Osteocyte (in vitro differentiated cells): ENCODE measurements around the gene NAT16. TPM values are rescaled to one million over a fixed set of nuclear protein-coding genes. Genes with fewer than 3 reads are reported as not detected.

Experiments used
- DNase-seq: peaks from one replicate; pipeline ENCODE4 v3.0.0; 2021; ENCODE audit warnings: mixed read lengths; ENCODE audit not compliant: unreplicated experiment; ENCODE audit errors: extremely low spot score
- H3K27ac Mint-ChIP-seq: one replicate; pipeline ENCODE4 v1.8.0; 2021; ENCODE audit warnings: mild to moderate bottlenecking, mixed read lengths; ENCODE audit not compliant: unreplicated experiment
- H3K27me3 Mint-ChIP-seq: one replicate; pipeline ENCODE4 v1.8.0; 2021; ENCODE audit warnings: mixed read lengths; ENCODE audit not compliant: unreplicated experiment
- H3K36me3 Mint-ChIP-seq: one replicate; pipeline ENCODE4 v1.8.0; 2021; ENCODE audit warnings: mixed read lengths; ENCODE audit not compliant: unreplicated experiment
- H3K4me1 Mint-ChIP-seq: one replicate; pipeline ENCODE4 v1.8.0; 2021; ENCODE audit warnings: mixed read lengths; ENCODE audit not compliant: unreplicated experiment
- H3K4me3 Mint-ChIP-seq: one replicate; pipeline ENCODE4 v1.8.0; 2021; ENCODE audit warnings: mild to moderate bottlenecking, moderate library complexity, mixed read lengths; ENCODE audit not compliant: unreplicated experiment
- H3K9me3 Mint-ChIP-seq: one replicate; pipeline ENCODE4 v1.8.0; 2021; ENCODE audit warnings: mixed read lengths; ENCODE audit not compliant: unreplicated experiment
- total RNA-seq: library from RNA; stranded (reverse); gene quantifications from 2 replicates; pipeline ENCODE4 v1.2.1, GENCODE V29; 2021
- TF ChIP-seq, protein P1 (sequence below): fragments of 200-600 bp; sonication (generic); IDR thresholded peaks from 2 replicates; pipeline ENCODE4 v1.5.0; 2021; ENCODE audit warnings: antibody characterized with exemption, mild to moderate bottlenecking, moderate library complexity

The NAT16 gene
- total RNA-seq, 1 donor from 2014 or later = 0.16 TPM

GRCh38 chr7:101127460-101128039 lies 52.5 kb downstream of the NAT16 start:
- peaks cover 90% of the 10 kb centered on the region for H3K4me1 Mint-ChIP-seq
- peaks cover 38% of the 10 kb centered on the region for H3K36me3 Mint-ChIP-seq
- peak overlapping the region; percentile 93 for H3K4me3 Mint-ChIP-seq
- no peak for DNase-seq
- H3K27ac Mint-ChIP-seq = peak overlapping the region; percentile 100
- TF ChIP-seq, protein P1, sequence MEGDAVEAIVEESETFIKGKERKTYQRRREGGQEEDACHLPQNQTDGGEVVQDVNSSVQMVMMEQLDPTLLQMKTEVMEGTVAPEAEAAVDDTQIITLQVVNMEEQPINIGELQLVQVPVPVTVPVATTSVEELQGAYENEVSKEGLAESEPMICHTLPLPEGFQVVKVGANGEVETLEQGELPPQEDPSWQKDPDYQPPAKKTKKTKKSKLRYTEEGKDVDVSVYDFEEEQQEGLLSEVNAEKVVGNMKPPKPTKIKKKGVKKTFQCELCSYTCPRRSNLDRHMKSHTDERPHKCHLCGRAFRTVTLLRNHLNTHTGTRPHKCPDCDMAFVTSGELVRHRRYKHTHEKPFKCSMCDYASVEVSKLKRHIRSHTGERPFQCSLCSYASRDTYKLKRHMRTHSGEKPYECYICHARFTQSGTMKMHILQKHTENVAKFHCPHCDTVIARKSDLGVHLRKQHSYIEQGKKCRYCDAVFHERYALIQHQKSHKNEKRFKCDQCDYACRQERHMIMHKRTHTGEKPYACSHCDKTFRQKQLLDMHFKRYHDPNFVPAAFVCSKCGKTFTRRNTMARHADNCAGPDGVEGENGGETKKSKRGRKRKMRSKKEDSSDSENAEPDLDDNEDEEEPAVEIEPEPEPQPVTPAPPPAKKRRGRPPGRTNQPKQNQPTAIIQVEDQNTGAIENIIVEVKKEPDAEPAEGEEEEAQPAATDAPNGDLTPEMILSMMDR = no peak
- no peaks in the 10 kb centered on the region for H3K9me3 Mint-ChIP-seq
- no peaks in the 10 kb centered on the region for H3K27me3 Mint-ChIP-seq

GRCh38 chr7:101126651-101127459 lies 53.2 kb downstream of the NAT16 start, which contains the start of gene SERPINE1:
Gene SERPINE1 (plus strand): TSS chr7:101127104. CDS start chr7:101128394, 1,290 bp downstream.
- TF ChIP-seq, protein P1 = peak; percentile 37
- Mint-ChIP-seq H3K27me3 (no peaks in the 10 kb centered on the region), H3K4me1 (peaks cover 91% of the 10 kb centered on the region), H3K36me3 (peaks cover 33% of the 10 kb centered on the region), H3K4me3 (peak within 1 kb of the TSS; percentile 93), H3K9me3 (no peaks in the 10 kb centered on the region), H3K27ac (peak within 1 kb of the TSS; percentile 100)
- peak; percentile 97 for DNase-seq

- Mint-ChIP-seq H3K9me3 (no peaks in the 10 kb centered on the region), H3K27ac (peak overlapping the region; percentile 100), H3K4me1 (peaks cover 91% of the 10 kb centered on the region), H3K36me3 (peaks cover 26% of the 10 kb centered on the region), H3K4me3 (peak overlapping the region; percentile 93), H3K27me3 (no peaks in the 10 kb centered on the region)
- peak; percentile 91 for DNase-seq
- TF ChIP-seq, protein P1 = no peak
These were observed 54.0 kb downstream of the NAT16 start for GRCh38 chr7:101125989-101126650.

GRCh38 chr7:101124376-101125056 lies 55.6 kb downstream of the NAT16 start:
- no peak for DNase-seq
- Mint-ChIP-seq H3K27me3 (no peaks in the 10 kb centered on the region), H3K4me3 (peak overlapping the region; percentile 23), H3K4me1 (peaks cover 86% of the 10 kb centered on the region), H3K9me3 (no peaks in the 10 kb centered on the region), H3K27ac (peak overlapping the region; percentile 100), H3K36me3 (peaks cover 14% of the 10 kb centered on the region)
- TF ChIP-seq, protein P1 = no peak
